Spleen (tissue), 11 donors: ENCODE results near the gene MYO1F. TPM values are rescaled to one million over a fixed set of nuclear protein-coding genes. Genes with fewer than 3 reads are reported as not detected.

Experiments
- DNase-seq: peaks from one replicate; pipeline ENCODE4 v3.0.0-alpha.2; 2020
- H3K27ac ChIP-seq, 8 donors: fragments of 200-600 bp; sonication (generic) in 7 of 8; 1 replicate in 4 of 8; 2 replicates in 4 of 8; pipeline versions ENCODE4 v1.5.0 to v1.8.0; 2016 to 2021; ENCODE audit warnings: inconsistent platforms in 4 of 8, mild to moderate bottlenecking in 4 of 8, moderate library complexity in 1 of 8
- H3K27me3 ChIP-seq, 7 donors: fragments of 200-600 bp; sonication (generic) in 6 of 7; replicated peaks in 1 of 7; 1 replicate in 4 of 7; 2 replicates in 3 of 7; pipeline versions ENCODE4 v1.5.0 to v1.8.0; 2016 to 2021; ENCODE audit warnings: inconsistent platforms in 3 of 7, mild to moderate bottlenecking in 1 of 7
- H3K36me3 ChIP-seq, 6 donors: fragments of 200-600 bp; sonication (generic) in 5 of 6; 1 replicate in 4 of 6; 2 replicates in 2 of 6; pipeline versions ENCODE4 v1.5.0 to v1.8.0; 2016 to 2021; ENCODE audit warnings: inconsistent platforms in 2 of 6
- H3K4me1 ChIP-seq, 6 donors: fragments of 200-600 bp; sonication (generic) in 5 of 6; 1 replicate in 3 of 6; 2 replicates in 3 of 6; pipeline versions ENCODE4 v1.5.0 to v1.8.0; 2016 to 2021; ENCODE audit warnings: inconsistent platforms in 3 of 6
- H3K4me3 ChIP-seq, 8 donors: fragments of 200-600 bp; sonication (generic) in 7 of 8; 1 replicate in 4 of 8; 2 replicates in 4 of 8; pipeline versions ENCODE4 v1.5.0 to v1.8.0; 2016 to 2021; ENCODE audit warnings: inconsistent platforms in 4 of 8, mild to moderate bottlenecking in 4 of 8, moderate library complexity in 2 of 8
- H3K9me3 ChIP-seq, 8 donors: fragments of 200-600 bp; sonication (generic) in 7 of 8; 1 replicate in 4 of 8; 2 replicates in 4 of 8; pipeline versions ENCODE4 v1.5.0 to v1.8.0; 2016 to 2021; ENCODE audit warnings: inconsistent platforms in 4 of 8
- CTCF ChIP-seq, 11 experiments: fragments of 200-600 bp in 7 of 11; fragments of 450-650 bp in 4 of 11; sonication (generic) in 4 of 11; IDR thresholded peaks in 8 of 11; conservative IDR thresholded peaks in 3 of 11; 1 replicate in 7 of 11; 2 replicates in 4 of 11; pipeline versions ENCODE4 v1.4.0 to v1.8.0; 2016 to 2021; ENCODE audit warnings: antibody characterized with exemption in 11 of 11, inconsistent platforms in 4 of 11, mild to moderate bottlenecking in 1 of 11
- POLR2A ChIP-seq, 3 donors: fragments of 450-650 bp; IDR thresholded peaks; one replicate each; pipeline ENCODE4 v1.5.1; 2017; ENCODE audit warnings: antibody characterized with exemption in 3 of 3, mild to moderate bottlenecking in 1 of 3
- POLR2AphosphoS5 ChIP-seq, 3 donors: sonication (generic); formaldehyde crosslinking; IDR thresholded peaks; one replicate each; pipeline ENCODE4 v1.5.1; 2017; ENCODE audit warnings: antibody characterized with exemption in 3 of 3
- WGBS, 5 donors: extraction: QIAGEN DNeasy Blood & Tissue Kit in 3 of 5; methylation state at CpG; one replicate each; pipeline versions ENCODE4 v1.1.5 to v1.1.7; 2013 to 2018; 5-methylcytosine and 5-hydroxymethylcytosine counted together
- intact Hi-C: fragments of 100-400 bp; cut with DNase I; formaldehyde crosslinking; loops from one replicate; pipeline ENCODE4 v1.15.0; 2023; ENCODE audit warnings: low total_unique reads
- polyA plus RNA-seq, 3 donors: library from polyadenylated mRNA; stranded (reverse); fragments of 200-250 nt; gene quantifications; one replicate each; pipeline ENCODE4 v1.2.1, GENCODE V29; 2013
- total RNA-seq, 7 donors: library from RNA; depleted of rRNA in 3 of 7; stranded (reverse); fragments of >200 nt in 3 of 7; fragmentation: NEBNext Ultra II Directional in 4 of 7; extraction: Animal tissue kit (Norgen Biotek cat#: 25700) in 4 of 7; gene quantifications; one replicate each; pipeline versions ENCODE4 v1.1.0 to v1.2.1, GENCODE V29; 2016 to 2021
- donor health status: healthy with polysubstance abuse.
- donor health status: DM: no; HTN: no; CAD: no; lungs with moderate emphysema.
- donor health status: DM: no; HTN: no; CAD: no.
- donor health status: Bipolar disorder and iron deficiency.
- donor health status: healthy.
- donor health status: DM: no; HTN: no; CAD: no.
- donor health status: DM: yes; HTN: yes; CAD: no.

MYO1F gene
- total and polyA plus RNA-seq, 10 donors: 22.1 to 423 (median 211) TPM

- H3K4me3 ChIP-seq: peak overlapping the region in 6 of 8 donors; percentile 5 to 66 (median 24)
- intact Hi-C loops: no loop called here
Measured at GRCh38 chr19:8573316-8573715, 3.9 kb downstream of the MYO1F start.

GRCh38 chr19:8571006-8571411 lies 6.2 kb downstream of the MYO1F start:
- intact Hi-C loops: no loop called here
- H3K4me3 ChIP-seq: peak overlapping the region in 6 of 8 donors; percentile 5 to 60 (median 19)

More at GRCh38 chr19:8573316-8573715, 3.9 kb downstream of the MYO1F start:
- DNase-seq: no peak
- Histone ChIP-seq H3K27ac (peak overlapping the region in 7 of 8 donors; percentile 17 to 97 (median 90)), H3K36me3 (peaks cover 0 to 12% (median 0%) of the 10 kb centered on the region in 6 donors), H3K4me1 (peaks cover 38 to 100% (median 79%) of the 10 kb centered on the region in 6 donors), H3K27me3 (no peaks in the 10 kb centered on the region), H3K9me3 (no peaks in the 10 kb centered on the region)
- TF ChIP-seq CTCF (IDR thresholded peaks at IDR 0.05 in 8 of 11, conservative IDR thresholded peaks at IDR 0.05 in 3 of 11) (no peak), POLR2A (IDR thresholded peaks at IDR 0.05) (no peak), POLR2AphosphoS5 (IDR thresholded peaks at IDR 0.05) (no peak)
- 75 to 88% (median 80%) methylated on average over 7 of the region's 7 CpGs for WGBS, 5 donors

GRCh38 chr19:8569066-8569771 lies 8.0 kb downstream of the MYO1F start:
- intact Hi-C loops: no loop called here
- TF ChIP-seq POLR2A (IDR thresholded peaks at IDR 0.05): no peak
- TF ChIP-seq CTCF (IDR thresholded peaks at IDR 0.05 in 8 of 11, conservative IDR thresholded peaks at IDR 0.05 in 3 of 11): peak in 2 of 11 experiments; percentile 17 to 26
- peak; percentile 60 to 87 (median 60) for TF ChIP-seq POLR2AphosphoS5 (IDR thresholded peaks at IDR 0.05)
- 19 to 43% (median 28%) methylated on average over 4 to 5 of the region's 5 CpGs for WGBS, 5 donors
- peak overlapping the region in 5 of 8 donors; percentile 4 to 60 (median 11) for H3K4me3 ChIP-seq
- peaks cover 24 to 100% (median 86%) of the 10 kb centered on the region in 6 donors for H3K4me1 ChIP-seq
- no peaks in the 10 kb centered on the region for H3K27me3 ChIP-seq
- peak; percentile 89 for DNase-seq
- H3K36me3 ChIP-seq: peaks cover 0 to 18% (median 0%) of the 10 kb centered on the region in 6 donors
- peak overlapping the region; percentile 28 to 97 (median 86) for H3K27ac ChIP-seq
- no peaks in the 10 kb centered on the region for H3K9me3 ChIP-seq

More at GRCh38 chr19:8571006-8571411, 6.2 kb downstream of the MYO1F start:
- Histone ChIP-seq H3K9me3 (no peaks in the 10 kb centered on the region), H3K36me3 (peaks cover 0 to 18% (median 0%) of the 10 kb centered on the region in 6 donors), H3K4me1 (peaks cover 27 to 100% (median 82%) of the 10 kb centered on the region in 6 donors), H3K27ac (peak overlapping the region; percentile 53 to 97 (median 86)), H3K27me3 (no peaks in the 10 kb centered on the region)
- TF ChIP-seq POLR2AphosphoS5 (IDR thresholded peaks at IDR 0.05) (peak; percentile 77 to 83 (median 77)), POLR2A (IDR thresholded peaks at IDR 0.05) (no peak), CTCF (IDR thresholded peaks at IDR 0.05 in 8 of 11, conservative IDR thresholded peaks at IDR 0.05 in 3 of 11) (no peak)
- DNase-seq: peak; percentile 90
- WGBS, 5 donors: 5 to 12% (median 8%) methylated on average over 5 of the region's 5 CpGs
